ENCODE results near the gene PRTFDC1. TPM values are rescaled to one million over a fixed set of nuclear protein-coding genes. Genes with fewer than 3 reads are reported as not detected.

Gene PRTFDC1
- total and polyA plus RNA-seq, 2 of the 8 experiments (the other 6 are each of a cell fraction or from before 2014, with no cell fraction given): 5.9 to 6.6 TPM

- Histone ChIP-seq H2AK5ac (ENCODE audit: low read depth, low read length) (no peak overlapping the region), H2AFZ (ENCODE audit: low read length) (no peak overlapping the region), H2BK12ac (ENCODE audit: low read depth, low read length) (no peak overlapping the region), H4K91ac (replicated peaks; ENCODE audit: insufficient read length, low read length) (no peak overlapping the region), H3K4me3 (ENCODE audit: extremely low read depth in 1 of 4, insufficient read depth in 2 of 4, low read depth in 3 of 4, low read length in 4 of 4) (no peak overlapping the region), H3K23ac (ENCODE audit: insufficient read length) (no peak overlapping the region), H3K79me2 (ENCODE audit: control insufficient read depth in 1 of 2, insufficient read depth in 2 of 2, low read length in 2 of 2) (no peaks in the 10 kb centered on the region), H2BK5ac (ENCODE audit: low read depth, low read length) (no peak overlapping the region), H3K27ac (ENCODE audit: low read depth, low read length) (no peak overlapping the region), H3K23me2 (ENCODE audit: low read depth, low read length) (no peaks in the 10 kb centered on the region), H3K36me3 (ENCODE audit: control insufficient read depth in 2 of 4, insufficient read depth in 4 of 4, low read length in 3 of 4) (no peaks in the 10 kb centered on the region), H3K79me1 (ENCODE audit: low read depth, low read length) (no peaks in the 10 kb centered on the region), H3K4ac (replicated peaks; ENCODE audit: insufficient read length, low read depth, low read length) (no peak overlapping the region), H3K14ac (ENCODE audit: insufficient read length) (no peak overlapping the region), H3K18ac (ENCODE audit: extremely low read depth, low read length) (no peak overlapping the region), H3K4me1 (replicated peaks in 1 of 4; ENCODE audit: control insufficient read depth in 3 of 4, insufficient read depth in 4 of 4, low read length in 3 of 4) (peaks cover 0 to 10% (median 2%) of the 10 kb centered on the region in 4 experiments; a peak in 3 of 7 replicates), H3K27me3 (replicated peaks in 1 of 4; ENCODE audit: control insufficient read depth in 3 of 4, extremely low read depth in 1 of 4, insufficient read depth in 3 of 4, low read length in 3 of 4) (no peaks in the 10 kb centered on the region), H2BK15ac (ENCODE audit: low read length) (no peak overlapping the region), H3K4me2 (ENCODE audit: insufficient read depth in 1 of 2, low read depth in 2 of 2, low read length in 2 of 2) (no peak overlapping the region), H3K56ac (replicated peaks; ENCODE audit: insufficient read length, low read depth, low read length) (no peak overlapping the region), H2BK120ac (replicated peaks; ENCODE audit: low read depth, low read length) (no peak overlapping the region), H3K9me3 (ENCODE audit: insufficient read depth in 2 of 2, low read depth in 1 of 2, low read length in 1 of 2) (no peaks in the 10 kb centered on the region), H4K5ac (ENCODE audit: insufficient read length, low read depth, low read length) (no peak overlapping the region), H4K20me1 (replicated peaks in 1 of 2; ENCODE audit: control insufficient read depth in 1 of 2, insufficient read depth in 2 of 2, low read length in 2 of 2) (no peaks in the 10 kb centered on the region), H3K9ac (replicated peaks in 1 of 4; ENCODE audit: extremely low read depth in 1 of 4, low read depth in 3 of 4, low read length in 3 of 4) (no peak overlapping the region), H4K8ac (ENCODE audit: extremely low read depth, insufficient read depth, low read length) (no peak overlapping the region), H2BK20ac (ENCODE audit: low read length) (no peak overlapping the region)
- POLR2A ChIA-PET (ENCODE audit: partially characterized antibody): no interaction called here
- CTCF ChIA-PET (ENCODE audit: partially characterized antibody): interaction anchor here (0.6 to 1.0 kb wide), 2 partner anchors 10 to 152 kb away, joined by 3 read pairs; no protein-coding TSS in a partner anchor
- FAIRE-seq (no peak), DNase-seq (ENCODE audit: low read depth in 1 of 2, low spot score in 2 of 2) (no peak)
- WGBS, 2 experiments (ENCODE audit: extremely low coverage in 1 of 2, insufficient coverage in 1 of 2, insufficient read length in 1 of 2, insufficient replicate concordance in 2 of 2, low coverage in 1 of 2, low lambda C conversion rate in 2 of 2, missing lambda C conversion rate in 1 of 2): 97% methylated on average over 2 of the region's 2 CpGs; no CpG with 5 or more reads in 1 of the 2 experiments
- TF ChIP-seq POLR2A (IDR thresholded peaks at IDR 0.05; ENCODE audit: control extremely low read depth in 1 of 2, low read depth in 2 of 2, low read length in 2 of 2) (no peak), RXRA (IDR thresholded peaks at IDR 0.05; ENCODE audit: insufficient read depth, low read depth, low read length) (no peak), HDAC6 (IDR thresholded peaks at IDR 0.05; ENCODE audit: low read depth, low read length) (no peak), NRF1 (IDR thresholded peaks at IDR 0.05; ENCODE audit: low read depth, low read length) (no peak), FOSL1 (IDR thresholded peaks at IDR 0.05; ENCODE audit: insufficient read depth, low read depth, low read length) (no peak), E2F6 (IDR thresholded peaks at IDR 0.05) (no peak), SP1 (IDR thresholded peaks at IDR 0.05; ENCODE audit: low read depth, low read length) (no peak), SRF (IDR thresholded peaks at IDR 0.05; ENCODE audit: low read depth, low read length) (no peak), BACH1 (IDR thresholded peaks at IDR 0.05; ENCODE audit: low read length) (no peak), CBX8 (IDR thresholded peaks at IDR 0.05; ENCODE audit: borderline replicate concordance, low read depth, low read length) (no peak), SP4 (IDR thresholded peaks at IDR 0.05; ENCODE audit: low read length) (no peak), CHD1 (IDR thresholded peaks at IDR 0.05; ENCODE audit: low read depth, low read length) (no peak), CEBPB (IDR thresholded peaks at IDR 0.05; ENCODE audit: low read depth, low read length) (no peak), RBBP5 (IDR thresholded peaks at IDR 0.05; ENCODE audit: borderline replicate concordance, low read depth, low read length) (no peak), SP2 (IDR thresholded peaks at IDR 0.05; ENCODE audit: low read length) (no peak)
These were observed 64.6 kb downstream of the PRTFDC1 start for GRCh38 chr10:24887855-24888231.

All from H1 (cell line).